ENCODE measurements around the gene SH3BP2.
A peak's percentile ranks its signal among the peaks of the same experiment; 100 is the strongest.

The SH3BP2 gene

GRCh38 chr4:2865196-2865780, 72.4 kb downstream of the SH3BP2 start:
- TF ChIP-seq, protein P1, sequence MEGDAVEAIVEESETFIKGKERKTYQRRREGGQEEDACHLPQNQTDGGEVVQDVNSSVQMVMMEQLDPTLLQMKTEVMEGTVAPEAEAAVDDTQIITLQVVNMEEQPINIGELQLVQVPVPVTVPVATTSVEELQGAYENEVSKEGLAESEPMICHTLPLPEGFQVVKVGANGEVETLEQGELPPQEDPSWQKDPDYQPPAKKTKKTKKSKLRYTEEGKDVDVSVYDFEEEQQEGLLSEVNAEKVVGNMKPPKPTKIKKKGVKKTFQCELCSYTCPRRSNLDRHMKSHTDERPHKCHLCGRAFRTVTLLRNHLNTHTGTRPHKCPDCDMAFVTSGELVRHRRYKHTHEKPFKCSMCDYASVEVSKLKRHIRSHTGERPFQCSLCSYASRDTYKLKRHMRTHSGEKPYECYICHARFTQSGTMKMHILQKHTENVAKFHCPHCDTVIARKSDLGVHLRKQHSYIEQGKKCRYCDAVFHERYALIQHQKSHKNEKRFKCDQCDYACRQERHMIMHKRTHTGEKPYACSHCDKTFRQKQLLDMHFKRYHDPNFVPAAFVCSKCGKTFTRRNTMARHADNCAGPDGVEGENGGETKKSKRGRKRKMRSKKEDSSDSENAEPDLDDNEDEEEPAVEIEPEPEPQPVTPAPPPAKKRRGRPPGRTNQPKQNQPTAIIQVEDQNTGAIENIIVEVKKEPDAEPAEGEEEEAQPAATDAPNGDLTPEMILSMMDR (conservative IDR thresholded peaks at IDR 0.05; ENCODE audit: low read length), result no peak
- TF ChIP-seq EZH2phosphoT487 (IDR thresholded peaks at IDR 0.05; ENCODE audit: borderline replicate concordance), result no peak
- Histone ChIP-seq H4K20me1 (ENCODE audit: insufficient read depth, low read length, poor library complexity, severe bottlenecking) (peaks cover 64% of the 10 kb centered on the region), H3K27me3 (ENCODE audit: insufficient read depth, low read length, poor library complexity, severe bottlenecking) (no peaks in the 10 kb centered on the region), H3K9ac (ENCODE audit: low read depth, low read length, poor library complexity, severe bottlenecking) (no peak overlapping the region), H3K4me1 (ENCODE audit: insufficient read depth, low read length, poor library complexity, severe bottlenecking) (peaks cover 42% of the 10 kb centered on the region), H3F3A (ENCODE audit: low read depth) (no peaks in the 10 kb centered on the region), H3K9me2 (replicated peaks; ENCODE audit: low read depth, low read length) (no peaks in the 10 kb centered on the region), H3K4me3 (ENCODE audit: low read length, poor library complexity, severe bottlenecking) (no peak overlapping the region), H3K9me3 (ENCODE audit: insufficient read depth, low read depth, low read length) (no peaks in the 10 kb centered on the region), H3K79me2 (ENCODE audit: insufficient read depth, low read length) (peaks cover 98% of the 10 kb centered on the region), H2AFZ (ENCODE audit: low read length) (no peak overlapping the region), H3K36me3 (ENCODE audit: insufficient read depth, low read length) (no peaks in the 10 kb centered on the region), H3K4me2 (ENCODE audit: low read depth, low read length, poor library complexity, severe bottlenecking) (no peak overlapping the region)

DNA sequence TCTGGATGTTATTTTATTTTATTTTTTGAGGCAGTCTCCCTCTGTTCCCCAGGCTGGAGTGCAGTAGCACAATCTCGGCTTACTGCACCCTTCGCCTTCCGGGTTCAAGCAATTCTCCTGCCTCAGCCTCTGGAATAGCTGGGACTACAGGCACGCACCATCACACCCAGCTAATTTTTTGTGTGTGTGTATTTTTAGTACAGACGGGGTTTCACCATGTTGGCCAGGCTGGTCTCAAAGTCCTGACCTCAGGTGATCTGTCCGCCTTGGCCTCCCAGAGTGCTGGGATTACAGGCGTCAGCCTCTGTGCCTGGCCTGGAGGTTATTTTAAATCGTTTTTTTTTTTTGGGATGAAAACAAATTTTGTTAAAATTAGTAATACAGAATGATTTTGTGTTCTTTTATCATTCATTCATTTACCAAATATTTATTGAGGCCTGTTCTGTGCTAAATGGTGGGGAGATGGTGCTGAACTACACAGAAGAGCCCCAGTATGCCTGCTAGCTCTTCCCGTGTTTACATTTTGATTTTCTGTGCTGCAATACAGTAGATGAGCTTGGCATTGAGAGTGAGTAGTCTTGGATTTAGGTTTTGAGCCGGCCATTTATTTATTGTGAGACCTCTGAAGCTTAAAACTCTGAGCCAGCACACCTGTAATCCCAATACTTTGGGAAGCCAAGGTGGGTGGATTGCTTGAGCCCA, 73.4 kb downstream of the SH3BP2 start:
- Histone ChIP-seq H3K4me2 (ENCODE audit: low read depth, low read length, poor library complexity, severe bottlenecking) (no peak overlapping the region), H4K20me1 (ENCODE audit: insufficient read depth, low read length, poor library complexity, severe bottlenecking) (peaks cover 56% of the 10 kb centered on the region), H3K4me3 (ENCODE audit: low read length, poor library complexity, severe bottlenecking) (no peak overlapping the region), H3K79me2 (ENCODE audit: insufficient read depth, low read length) (peaks cover 98% of the 10 kb centered on the region), H3K9me3 (ENCODE audit: insufficient read depth, low read depth, low read length) (no peaks in the 10 kb centered on the region), H3K27me3 (ENCODE audit: insufficient read depth, low read length, poor library complexity, severe bottlenecking) (no peaks in the 10 kb centered on the region), H3K9ac (ENCODE audit: low read depth, low read length, poor library complexity, severe bottlenecking) (no peak overlapping the region), H2AFZ (ENCODE audit: low read length) (no peak overlapping the region), H3K9me2 (replicated peaks; ENCODE audit: low read depth, low read length) (no peaks in the 10 kb centered on the region), H3F3A (ENCODE audit: low read depth) (no peaks in the 10 kb centered on the region), H3K4me1 (ENCODE audit: insufficient read depth, low read length, poor library complexity, severe bottlenecking) (peaks cover 39% of the 10 kb centered on the region), H3K36me3 (ENCODE audit: insufficient read depth, low read length) (no peaks in the 10 kb centered on the region)
- TF ChIP-seq EZH2phosphoT487 (IDR thresholded peaks at IDR 0.05; ENCODE audit: borderline replicate concordance), result no peak
- TF ChIP-seq, protein P1 (conservative IDR thresholded peaks at IDR 0.05; ENCODE audit: low read length), result no peak

DNA sequence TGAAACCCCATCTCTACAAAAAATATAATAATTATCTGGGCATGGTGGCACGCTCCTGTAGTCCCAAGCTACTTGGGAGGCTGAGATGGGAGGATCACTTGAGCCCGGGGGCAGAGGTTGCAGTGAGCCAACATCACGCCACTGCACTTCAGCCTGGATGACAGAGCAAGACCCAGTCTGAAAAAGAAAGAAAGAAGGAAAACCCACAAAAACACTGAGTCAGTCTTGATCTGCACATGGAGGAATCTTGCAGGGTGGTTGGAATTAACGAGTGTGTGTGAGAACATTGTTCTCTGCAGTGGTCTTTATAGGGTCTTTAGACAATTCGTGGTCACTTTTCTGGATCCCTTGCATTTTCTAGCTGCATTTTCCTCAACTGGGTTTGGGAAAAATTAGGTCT, 74.0 kb downstream of the SH3BP2 start:
- H4K20me1 ChIP-seq (ENCODE audit: insufficient read depth, low read length, poor library complexity, severe bottlenecking), result peaks cover 51% of the 10 kb centered on the region
- no peaks in the 10 kb centered on the region for H3K27me3 ChIP-seq (ENCODE audit: insufficient read depth, low read length, poor library complexity, severe bottlenecking)
- H3K9ac ChIP-seq (ENCODE audit: low read depth, low read length, poor library complexity, severe bottlenecking), result no peak overlapping the region

More for the DNA sequence above, 74.0 kb downstream of the SH3BP2 start:
- Histone ChIP-seq H2AFZ (ENCODE audit: low read length) (no peak overlapping the region), H3F3A (ENCODE audit: low read depth) (no peaks in the 10 kb centered on the region), H3K4me2 (ENCODE audit: low read depth, low read length, poor library complexity, severe bottlenecking) (peak overlapping the region; percentile 56), H3K4me3 (ENCODE audit: low read length, poor library complexity, severe bottlenecking) (no peak overlapping the region), H3K79me2 (ENCODE audit: insufficient read depth, low read length) (peaks cover 98% of the 10 kb centered on the region), H3K4me1 (ENCODE audit: insufficient read depth, low read length, poor library complexity, severe bottlenecking) (peaks cover 45% of the 10 kb centered on the region), H3K9me3 (ENCODE audit: insufficient read depth, low read depth, low read length) (no peaks in the 10 kb centered on the region), H3K36me3 (ENCODE audit: insufficient read depth, low read length) (no peaks in the 10 kb centered on the region), H3K9me2 (replicated peaks; ENCODE audit: low read depth, low read length) (no peaks in the 10 kb centered on the region)
- TF ChIP-seq, protein P1 (conservative IDR thresholded peaks at IDR 0.05; ENCODE audit: low read length), result no peak
- TF ChIP-seq EZH2phosphoT487 (IDR thresholded peaks at IDR 0.05; ENCODE audit: borderline replicate concordance), result no peak
